Spleen (tissue), 7 donors: ENCODE data around the gene ERCC6L2.

ENCODE experiments used
- CTCF ChIP-seq, 11 experiments: fragments of 200-600 bp in 7 of 11; fragments of 450-650 bp in 4 of 11; sonication (generic) in 4 of 11; IDR thresholded peaks in 8 of 11; conservative IDR thresholded peaks in 3 of 11; 1 replicate in 7 of 11; 2 replicates in 4 of 11; pipeline versions ENCODE4 v1.4.0 to v1.8.0; 2016 to 2021; ENCODE audit warnings: antibody characterized with exemption in 11 of 11, inconsistent platforms in 4 of 11, mild to moderate bottlenecking in 1 of 11
- POLR2A ChIP-seq, 3 donors: fragments of 450-650 bp; IDR thresholded peaks; one replicate each; pipeline ENCODE4 v1.5.1; 2017; ENCODE audit warnings: antibody characterized with exemption in 3 of 3, mild to moderate bottlenecking in 1 of 3
- POLR2AphosphoS5 ChIP-seq, 3 donors: sonication (generic); formaldehyde crosslinking; IDR thresholded peaks; one replicate each; pipeline ENCODE4 v1.5.1; 2017; ENCODE audit warnings: antibody characterized with exemption in 3 of 3
- donor health status: DM: no; HTN: no; CAD: no; lungs with moderate emphysema.
- donor health status: DM: no; HTN: no; CAD: no.
- donor health status: DM: no; HTN: no; CAD: no.

GRCh38 chr9:95852059-95853032 lies 23.1 kb upstream of the ERCC6L2 start:
- TF ChIP-seq CTCF (IDR thresholded peaks at IDR 0.05 in 8 of 11, conservative IDR thresholded peaks at IDR 0.05 in 3 of 11) = no peak
- TF ChIP-seq POLR2A (IDR thresholded peaks at IDR 0.05) = no peak
- TF ChIP-seq POLR2AphosphoS5 (IDR thresholded peaks at IDR 0.05) = no peak
